Measurements from ENCODE around the gene CRADD.
A peak's percentile ranks its signal among the peaks of the same experiment; 100 is the strongest.

CRADD gene

DNA sequence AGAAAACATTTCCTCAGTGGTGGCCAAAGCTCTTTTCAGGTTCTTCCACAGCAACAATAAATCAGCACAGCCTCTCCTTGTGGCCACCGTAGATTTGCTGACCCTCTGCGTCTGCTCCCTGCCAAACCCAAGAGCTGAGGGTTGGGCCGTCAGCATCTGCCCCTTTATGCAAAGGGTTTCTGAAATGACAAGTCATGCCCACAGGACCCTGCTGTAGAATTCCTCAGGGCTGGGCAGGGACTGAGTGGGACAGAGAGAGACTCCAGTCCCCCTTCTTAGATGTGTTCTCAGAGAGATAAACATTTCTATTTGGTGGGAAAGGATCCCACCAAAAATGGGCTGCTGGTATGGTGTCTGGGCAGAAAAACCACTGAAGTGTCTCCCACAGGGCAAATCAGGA is 238.2 kb downstream of the CRADD start:
- Histone ChIP-seq H3K27me3 (no peaks in the 10 kb centered on the region), H3K9me3 (no peaks in the 10 kb centered on the region), H3K36me3 (no peaks in the 10 kb centered on the region), H3K27ac (peak overlapping the region in 1 of 2 donors; percentile 67), H3K4me1 (peaks cover 0 to 49% (median 14%) of the 10 kb centered on the region in 4 donors), H3K4me3 (no peak overlapping the region)
- DNase-seq, result no peak
- intact Hi-C loops (cut with DNase I; ENCODE audit: low total_unique reads), result no loop called here
- no peak for TF ChIP-seq CTCF (IDR thresholded peaks at IDR 0.05)

DNA sequence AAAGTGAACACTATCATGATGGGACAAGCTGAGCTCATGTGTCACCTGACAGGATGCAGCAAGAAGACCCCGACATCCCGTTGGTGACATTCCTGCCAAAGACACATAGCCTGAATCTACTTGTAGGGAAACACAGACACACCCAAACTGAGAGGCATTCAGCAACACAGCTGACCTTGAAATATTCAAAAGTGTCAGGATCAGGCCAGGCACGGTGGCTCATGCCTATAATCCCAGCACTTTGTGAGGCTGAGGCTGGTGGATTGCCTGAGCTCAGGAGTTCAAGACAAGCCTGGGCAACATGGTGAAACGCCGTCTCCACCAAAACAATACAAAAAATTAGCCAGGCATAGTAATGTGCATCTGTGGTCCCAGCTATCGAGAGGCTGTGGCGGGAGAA is 239.2 kb downstream of the CRADD start:
- intact Hi-C loops (cut with DNase I; ENCODE audit: low total_unique reads), result no loop called here
- Histone ChIP-seq H3K27ac (peak overlapping the region in 1 of 2 donors; percentile 67), H3K4me3 (no peak overlapping the region), H3K9me3 (no peaks in the 10 kb centered on the region), H3K27me3 (no peaks in the 10 kb centered on the region), H3K36me3 (no peaks in the 10 kb centered on the region), H3K4me1 (peaks cover 0 to 49% (median 14%) of the 10 kb centered on the region in 4 donors)
- DNase-seq, result no peak
- TF ChIP-seq CTCF (IDR thresholded peaks at IDR 0.05), result no peak

- Histone ChIP-seq H3K4me1 (peaks cover 0 to 52% (median 13%) of the 10 kb centered on the region in 4 donors), H3K27me3 (no peaks in the 10 kb centered on the region), H3K9me3 (no peaks in the 10 kb centered on the region), H3K4me3 (no peak overlapping the region), H3K27ac (peak overlapping the region; percentile 67 to 81), H3K36me3 (no peaks in the 10 kb centered on the region)
- DNase-seq, result no peak
- intact Hi-C loops (cut with DNase I; ENCODE audit: low total_unique reads), result no loop called here
- TF ChIP-seq CTCF (IDR thresholded peaks at IDR 0.05), result no peak
Measured at GRCh38 chr12:93918262-93918661, 241.1 kb downstream of the CRADD start.

DNA sequence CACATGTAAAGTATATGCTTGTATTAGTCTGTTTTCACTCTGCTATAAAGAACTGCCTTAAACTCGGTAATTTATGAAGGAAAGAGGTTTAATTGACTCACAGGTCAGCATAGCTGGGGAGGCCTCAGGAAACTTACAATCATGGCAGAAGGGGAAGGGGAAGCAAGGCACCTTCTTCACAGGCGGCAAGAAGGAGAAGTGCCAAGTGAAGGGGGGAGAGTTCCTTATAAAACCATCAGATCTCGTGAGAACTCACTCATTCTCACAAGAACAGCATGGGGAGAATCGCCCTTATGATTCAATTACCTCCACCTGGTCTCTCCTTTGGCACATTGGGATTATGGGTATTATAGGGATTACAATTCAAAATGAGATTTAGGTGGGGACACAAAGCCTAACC is 241.7 kb downstream of the CRADD start:
- Histone ChIP-seq H3K27me3 (no peaks in the 10 kb centered on the region), H3K4me3 (no peak overlapping the region), H3K9me3 (no peaks in the 10 kb centered on the region), H3K36me3 (no peaks in the 10 kb centered on the region), H3K4me1 (peaks cover 0 to 46% (median 10%) of the 10 kb centered on the region in 4 donors), H3K27ac (peak overlapping the region; percentile 67 to 81)
- TF ChIP-seq CTCF (IDR thresholded peaks at IDR 0.05), result no peak
- DNase-seq, result no peak
- intact Hi-C loops (cut with DNase I; ENCODE audit: low total_unique reads), result no loop called here

- Histone ChIP-seq H3K4me1 (peaks cover 0 to 31% (median 7%) of the 10 kb centered on the region in 4 donors), H3K27me3 (no peaks in the 10 kb centered on the region), H3K27ac (no peak overlapping the region), H3K9me3 (peaks cover 0 to 12% (median 4%) of the 10 kb centered on the region in 3 donors), H3K4me3 (no peak overlapping the region), H3K36me3 (no peaks in the 10 kb centered on the region)
- DNase-seq, result no peak
- intact Hi-C loops (cut with DNase I; ENCODE audit: low total_unique reads), result no loop called here
- TF ChIP-seq CTCF (IDR thresholded peaks at IDR 0.05), result no peak
Measured at GRCh38 chr12:93921521-93921920, 244.3 kb downstream of the CRADD start.

DNA sequence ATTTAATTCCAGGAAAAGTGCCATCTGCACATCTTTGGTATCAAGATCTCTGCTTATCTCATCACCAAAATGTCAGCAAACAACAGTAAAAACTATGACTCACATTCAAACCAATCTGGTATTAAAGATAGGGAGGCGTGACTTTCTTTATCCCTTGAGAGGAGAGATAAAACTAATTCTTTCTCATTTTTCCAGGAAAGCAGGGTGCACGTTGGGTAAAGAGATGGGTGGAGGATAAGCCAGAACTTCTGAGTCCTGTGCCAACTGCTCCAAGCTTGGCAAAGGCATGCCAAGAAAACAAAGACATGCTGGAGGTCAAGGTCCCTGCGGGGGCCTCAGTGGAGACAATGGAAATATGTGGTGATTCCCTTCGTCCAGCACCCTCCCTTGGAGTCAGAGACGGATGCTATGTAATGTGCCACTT is 245.4 kb downstream of the CRADD start:
- H3K4me3 ChIP-seq, result no peak overlapping the region
- no peak overlapping the region for H3K27ac ChIP-seq
- H3K4me1 ChIP-seq, result peaks cover 0 to 22% (median 4%) of the 10 kb centered on the region in 4 donors
- intact Hi-C loops (cut with DNase I; ENCODE audit: low total_unique reads), result no loop called here
- no peaks in the 10 kb centered on the region for H3K36me3 ChIP-seq
- peak in 1 of 2 donors; percentile 73 for DNase-seq
- no peaks in the 10 kb centered on the region for H3K27me3 ChIP-seq
- peaks cover 0 to 13% (median 4%) of the 10 kb centered on the region in 3 donors for H3K9me3 ChIP-seq
- TF ChIP-seq CTCF (IDR thresholded peaks at IDR 0.05), result no peak

Measured in tibial artery (tissue), 4 donors.